Esophagus muscularis mucosa (tissue), 4 donors: Measurements from ENCODE around the gene LINGO4. TPM values are rescaled to one million over a fixed set of nuclear protein-coding genes. Genes with fewer than 3 reads are reported as not detected.

Experiments used
- DNase-seq: peaks from one replicate; pipeline ENCODE4 v3.0.0-alpha.2; 2017; ENCODE audit errors: extremely low spot score
- H3K27ac ChIP-seq, 4 donors: fragments of 200-600 bp; sonication (generic); replicated peaks in 1 of 4; 1 replicate in 3 of 4; 2 replicates in 1 of 4; pipeline ENCODE4 v1.5.1; 2016 to 2019; ENCODE audit warnings: mild to moderate bottlenecking in 1 of 4
- H3K27me3 ChIP-seq, 4 donors: fragments of 200-600 bp; sonication (generic); one replicate each; pipeline versions ENCODE4 v1.5.1 to v1.6.0; 2016 to 2019
- H3K36me3 ChIP-seq, 4 donors: fragments of 200-600 bp; sonication (generic); one replicate each; pipeline ENCODE4 v1.5.1; 2016 to 2019
- H3K4me1 ChIP-seq, 4 donors: fragments of 200-600 bp; sonication (generic); one replicate each; pipeline ENCODE4 v1.5.1; 2016 to 2019
- H3K4me3 ChIP-seq, 4 donors: fragments of 200-600 bp; sonication (generic); 1 replicate in 2 of 4; 2 replicates in 2 of 4; pipeline ENCODE4 v1.5.1; 2016 to 2019; ENCODE audit warnings: mild to moderate bottlenecking in 4 of 4, moderate library complexity in 1 of 4
- H3K9me3 ChIP-seq, 4 donors: fragments of 200-600 bp; sonication (generic); 1 replicate in 3 of 4; 2 replicates in 1 of 4; pipeline ENCODE4 v1.5.1; 2016 to 2019
- CTCF ChIP-seq, 3 experiments: fragments of 200-600 bp in 2 of 3; fragments of 450-650 bp in 1 of 3; sonication (generic) in 2 of 3; IDR thresholded peaks; one replicate each; pipeline ENCODE4 v1.5.1; 2017 to 2019; ENCODE audit warnings: antibody characterized with exemption in 3 of 3, mild to moderate bottlenecking in 2 of 3, moderate library complexity in 1 of 3
- EP300 ChIP-seq: sonication (generic); formaldehyde crosslinking; IDR thresholded peaks from one replicate; pipeline ENCODE4 v1.6.1; 2017; ENCODE audit warnings: antibody characterized with exemption
- POLR2A ChIP-seq: fragments of 450-650 bp; IDR thresholded peaks from one replicate; pipeline ENCODE4 v1.6.1; 2017; ENCODE audit warnings: antibody characterized with exemption, moderate library complexity, mild to moderate bottlenecking, low read depth
- POLR2AphosphoS5 ChIP-seq, 2 donors: sonication (generic); formaldehyde crosslinking; IDR thresholded peaks; one replicate each; pipeline ENCODE4 v1.6.1; 2017; ENCODE audit warnings: antibody characterized with exemption in 2 of 2
- WGBS: methylation state at CpG from one replicate; pipeline ENCODE4 v1.1.5; 2018; 5-methylcytosine and 5-hydroxymethylcytosine counted together
- intact Hi-C: fragments of 100-400 bp; cut with DNase I; formaldehyde crosslinking; loops from one replicate; pipeline ENCODE4 v1.15.1; 2023
- total RNA-seq, 4 donors: library from RNA; depleted of rRNA; stranded (reverse); fragments of >200 nt; gene quantifications; one replicate each; pipeline versions ENCODE4 v1.1.0 to v1.2.1, GENCODE V29; 2016

LINGO4 gene
- total RNA-seq, 4 donors from 2014 or later: not detected

GRCh38 chr1:151839457-151840403, 34.5 kb upstream of the LINGO4 start, which contains the start of gene C2CD4D:
C2CD4D (minus strand) TSS chr1:151839820; CDS start chr1:151838989, 831 bp downstream.
- peaks cover 8 to 59% (median 21%) of the 10 kb centered on the region in 4 donors for H3K27me3 ChIP-seq
- intact Hi-C loops: loop anchor here (10.0 kb wide), 1 partner anchor 75 kb away; the partner anchor contains the start of gene MRPL9

GRCh38 chr1:151839082-151839412, 33.8 kb upstream of the LINGO4 start:
- H3K4me1 ChIP-seq: peaks cover 22 to 33% (median 31%) of the 10 kb centered on the region in 4 donors
- no peaks in the 10 kb centered on the region for H3K9me3 ChIP-seq
- H3K27ac ChIP-seq: no peak overlapping the region
- H3K27me3 ChIP-seq: peaks cover 8 to 65% (median 21%) of the 10 kb centered on the region in 4 donors
- WGBS: 52% methylated on average over 16 of the region's 16 CpGs
- no peak for DNase-seq
- H3K36me3 ChIP-seq: no peaks in the 10 kb centered on the region
- no peak for TF ChIP-seq POLR2AphosphoS5 (IDR thresholded peaks at IDR 0.05)
- TF ChIP-seq EP300: no peak
- TF ChIP-seq POLR2A: no peak
- no peak for TF ChIP-seq CTCF (IDR thresholded peaks at IDR 0.05)
- peak overlapping the region; percentile 56 to 65 (median 56) for H3K4me3 ChIP-seq
- intact Hi-C loops: loop anchor here (10.0 kb wide), 1 partner anchor 74 kb away; the partner anchor contains the start of gene MRPL9

More at GRCh38 chr1:151839457-151840403, 34.5 kb upstream of the LINGO4 start, which contains the start of gene C2CD4D:
- peaks cover 22 to 33% (median 31%) of the 10 kb centered on the region in 4 donors for H3K4me1 ChIP-seq
- DNase-seq: no peak
- TF ChIP-seq POLR2AphosphoS5 (IDR thresholded peaks at IDR 0.05) (no peak), EP300 (no peak), POLR2A (no peak), CTCF (IDR thresholded peaks at IDR 0.05) (no peak)
- no peaks in the 10 kb centered on the region for H3K9me3 ChIP-seq
- WGBS: 19% methylated on average over 27 of the region's 47 CpGs
- no peaks in the 10 kb centered on the region for H3K36me3 ChIP-seq
- peak within 1 kb of the TSS in 2 of 4 donors; percentile 26 to 28 for H3K27ac ChIP-seq
- peak within 1 kb of the TSS; percentile 56 to 65 (median 56) for H3K4me3 ChIP-seq

- H3K27me3 ChIP-seq: peaks cover 8 to 69% (median 21%) of the 10 kb centered on the region in 4 donors
- no peaks in the 10 kb centered on the region for H3K9me3 ChIP-seq
- DNase-seq: no peak
- TF ChIP-seq POLR2A (no peak), CTCF (IDR thresholded peaks at IDR 0.05) (no peak), EP300 (no peak), POLR2AphosphoS5 (IDR thresholded peaks at IDR 0.05) (no peak)
- H3K4me1 ChIP-seq: peaks cover 22 to 33% (median 31%) of the 10 kb centered on the region in 4 donors
- no peaks in the 10 kb centered on the region for H3K36me3 ChIP-seq
- intact Hi-C loops: loop anchor here (10.0 kb wide), 1 partner anchor 74 kb away; the partner anchor contains the start of gene MRPL9
- 1% methylated on average over 15 of the region's 117 CpGs for WGBS
- H3K4me3 ChIP-seq: peak overlapping the region; percentile 56 to 65 (median 56)
- H3K27ac ChIP-seq: peak overlapping the region in 1 of 4 donors; percentile 26
Observed at GRCh38 chr1:151838222-151839081, 33.2 kb upstream of the LINGO4 start.

- TF ChIP-seq EP300 (no peak), CTCF (IDR thresholded peaks at IDR 0.05) (no peak), POLR2AphosphoS5 (IDR thresholded peaks at IDR 0.05) (no peak), POLR2A (no peak)
- no peak for DNase-seq
- peak overlapping the region; percentile 56 to 65 (median 56) for H3K4me3 ChIP-seq
- peaks cover 22 to 33% (median 33%) of the 10 kb centered on the region in 4 donors for H3K4me1 ChIP-seq
- H3K9me3 ChIP-seq: no peaks in the 10 kb centered on the region
- H3K27ac ChIP-seq: peak overlapping the region in 1 of 4 donors; percentile 26
- H3K36me3 ChIP-seq: no peaks in the 10 kb centered on the region
- intact Hi-C loops: loop anchor here (10.0 kb wide), 1 partner anchor 73 kb away; the partner anchor contains the start of gene MRPL9
- WGBS: 0% methylated on average over 1 of the region's 26 CpGs
- peaks cover 8 to 69% (median 21%) of the 10 kb centered on the region in 4 donors for H3K27me3 ChIP-seq
Observed at GRCh38 chr1:151837884-151838221, 32.6 kb upstream of the LINGO4 start.
